ENCODE results near the gene S1PR3.

The S1PR3 gene

DNA sequence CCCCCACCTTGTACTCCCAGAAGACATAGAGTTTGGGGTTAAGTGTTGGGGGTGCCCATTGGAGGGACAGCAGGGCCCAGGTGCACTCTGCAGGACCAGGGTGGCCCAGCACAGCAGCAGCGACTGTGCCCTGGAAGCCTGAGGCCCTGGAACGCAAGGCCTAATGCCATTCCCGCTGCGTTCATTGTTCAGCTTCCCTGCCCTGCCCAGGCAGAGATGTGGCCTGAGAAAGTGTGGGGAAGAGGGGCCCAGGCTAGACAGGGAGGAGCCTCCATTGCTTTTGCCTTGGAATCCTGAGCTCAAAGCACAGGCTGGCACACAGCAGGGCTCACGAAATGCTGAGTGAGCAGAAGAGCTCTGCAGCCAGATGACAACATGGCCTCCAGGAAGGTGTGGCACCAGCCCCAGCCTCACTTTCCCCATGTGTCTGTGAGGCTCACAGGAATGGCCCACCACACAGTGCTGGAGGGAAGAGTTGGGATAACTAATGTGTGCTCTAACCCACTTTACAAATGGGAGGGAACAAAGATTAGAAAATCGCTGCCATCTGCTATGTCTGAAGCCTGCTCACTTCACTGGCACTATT lies 19.4 kb downstream of the S1PR3 start:
- no peak for DNase-seq

- DNase-seq: no peak
Measured at GRCh38 chr9:89011683-89012082, 20.4 kb downstream of the S1PR3 start.

DNA sequence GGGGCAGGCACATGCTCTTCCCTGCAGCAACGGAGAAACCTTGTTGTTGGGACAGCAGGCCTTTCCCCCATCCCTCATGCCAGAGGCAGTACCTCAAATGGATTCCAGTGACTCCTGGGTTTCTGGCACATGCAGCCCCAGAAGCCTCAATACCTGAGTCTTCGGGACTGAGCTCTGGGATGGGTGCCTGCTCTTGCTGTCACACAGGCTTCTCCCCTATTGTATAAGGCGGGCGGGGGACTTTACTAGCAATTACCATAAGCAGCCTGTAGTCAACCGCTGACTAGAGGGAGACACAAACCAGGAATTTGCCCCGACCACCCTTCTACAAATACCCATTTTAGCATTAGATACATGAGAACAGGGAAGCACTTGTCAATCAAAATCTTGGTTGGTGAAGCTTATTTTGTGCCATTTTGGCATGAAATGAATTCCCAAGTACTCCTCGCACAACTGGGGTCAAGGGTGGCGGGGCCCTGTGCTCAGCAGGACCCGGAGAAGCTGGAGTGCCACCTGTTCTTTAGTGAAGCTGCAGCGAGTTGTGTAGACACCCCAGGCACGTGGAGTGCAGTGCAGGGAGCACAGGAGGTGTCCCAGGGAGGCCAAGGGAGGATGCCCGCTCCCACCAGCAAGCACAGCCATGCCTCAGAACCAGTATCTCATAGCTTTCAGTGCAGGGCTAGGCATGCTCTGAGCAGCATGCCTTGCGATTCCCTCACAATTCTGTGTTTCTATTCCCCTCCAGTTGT lies 21.2 kb downstream of the S1PR3 start:
- no peak for DNase-seq

DNA sequence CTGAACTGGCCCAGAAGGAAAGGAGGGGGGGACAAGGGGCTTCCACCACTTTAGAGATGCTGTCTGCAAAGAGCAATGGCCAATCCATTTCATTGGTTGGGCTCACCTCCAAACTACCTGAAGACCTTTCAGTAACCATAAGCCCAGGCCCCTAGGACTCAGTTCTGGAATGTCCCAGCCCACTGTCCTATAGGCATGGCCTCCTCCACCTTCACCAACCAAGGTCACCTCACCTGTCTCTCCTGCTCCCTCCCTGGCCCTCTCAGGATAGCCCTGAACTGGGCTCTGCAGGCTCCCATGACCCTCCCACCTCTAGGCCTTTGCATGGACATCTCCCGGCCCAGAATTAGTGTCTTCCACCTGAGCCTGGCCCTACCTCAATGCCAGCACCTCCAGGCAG lies 22.4 kb downstream of the S1PR3 start:
- DNase-seq: no peak

DNA sequence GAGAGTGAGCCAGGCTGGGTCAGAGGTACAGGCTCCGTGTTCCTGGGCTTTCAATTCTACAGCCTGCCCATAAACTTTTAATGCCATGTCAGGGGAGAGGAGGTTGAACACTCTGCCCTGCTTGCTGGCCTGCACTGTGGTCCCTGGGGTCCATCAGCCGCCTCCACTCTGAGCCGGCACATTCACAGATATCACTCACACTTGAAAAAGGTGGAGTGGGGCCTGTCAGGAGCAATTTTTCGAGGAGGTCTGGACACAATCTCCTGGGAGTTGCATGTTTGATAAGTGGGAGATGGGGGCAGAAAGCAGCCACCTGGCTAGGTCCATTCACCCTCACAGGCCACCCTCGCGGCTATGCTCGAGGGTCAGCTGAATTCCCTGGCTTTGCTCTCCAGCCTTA lies 22.9 kb downstream of the S1PR3 start:
- no peak for DNase-seq

DNA sequence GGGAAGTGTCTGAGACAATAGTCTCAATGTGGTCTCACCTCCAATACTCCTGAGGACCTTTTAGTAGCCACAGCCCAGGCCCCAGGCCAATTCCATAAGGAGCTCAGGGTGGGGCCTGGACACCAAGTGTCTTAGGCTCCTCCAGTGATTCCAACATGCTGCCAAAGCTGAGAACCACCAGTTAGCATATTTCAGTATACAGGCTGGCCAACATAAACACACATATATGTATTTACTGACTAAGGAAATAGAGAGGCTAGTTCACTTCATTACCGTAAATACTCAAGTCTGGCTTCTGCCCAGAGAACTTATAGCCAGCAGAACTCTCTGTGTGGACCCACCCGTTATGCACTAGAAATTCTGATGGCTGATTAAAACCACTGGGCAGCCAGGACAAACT lies 24.1 kb downstream of the S1PR3 start:
- no peak for DNase-seq

GRCh38 chr9:89020754-89021153 lies 29.5 kb downstream of the S1PR3 start:
- DNase-seq: no peak

GRCh38 chr9:89021154-89021803 lies 30.0 kb downstream of the S1PR3 start:
- no peak for DNase-seq

GRCh38 chr9:89022001-89022759 lies 30.9 kb downstream of the S1PR3 start:
- DNase-seq: no peak

DNA sequence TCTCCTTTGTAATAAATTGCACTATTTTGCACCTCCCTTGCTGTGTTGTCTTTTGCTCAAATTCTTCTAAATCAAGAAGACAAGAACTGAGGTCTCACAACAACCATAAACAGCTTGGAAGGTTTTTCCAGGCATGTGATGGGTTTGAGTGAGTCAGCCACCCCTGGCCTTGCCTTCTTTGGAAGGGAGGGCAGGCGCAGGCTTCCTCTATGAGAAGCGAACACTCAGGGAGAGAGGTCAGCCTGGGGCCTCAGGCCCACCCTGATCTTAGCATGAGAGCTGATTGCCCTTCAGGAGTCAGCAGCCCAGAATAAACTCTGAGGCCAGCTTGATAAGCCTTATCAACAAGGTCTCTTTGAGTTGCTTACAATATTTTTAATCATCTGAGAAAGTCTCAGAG lies 31.6 kb downstream of the S1PR3 start:
- no peak for DNase-seq

DNA sequence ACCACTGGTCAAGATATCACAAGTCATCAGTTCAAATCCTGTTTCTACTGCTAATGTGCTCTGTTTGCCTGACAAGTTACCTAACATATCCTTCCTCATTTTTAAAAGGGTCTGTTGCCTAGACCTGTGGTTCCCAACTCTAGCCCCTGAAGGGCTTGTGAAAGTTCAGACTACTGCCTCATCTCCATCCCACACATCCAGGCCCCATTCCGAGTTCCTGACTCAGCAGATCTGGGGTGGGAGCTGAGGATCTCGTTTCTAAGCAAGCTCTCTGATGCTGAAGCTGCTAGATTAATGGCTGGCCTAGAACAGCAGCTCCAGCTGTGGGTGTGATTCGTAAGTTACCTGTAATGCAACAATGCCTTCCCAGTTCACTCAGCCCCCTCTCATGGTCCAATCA lies 32.5 kb downstream of the S1PR3 start:
- DNase-seq: no peak

DNA sequence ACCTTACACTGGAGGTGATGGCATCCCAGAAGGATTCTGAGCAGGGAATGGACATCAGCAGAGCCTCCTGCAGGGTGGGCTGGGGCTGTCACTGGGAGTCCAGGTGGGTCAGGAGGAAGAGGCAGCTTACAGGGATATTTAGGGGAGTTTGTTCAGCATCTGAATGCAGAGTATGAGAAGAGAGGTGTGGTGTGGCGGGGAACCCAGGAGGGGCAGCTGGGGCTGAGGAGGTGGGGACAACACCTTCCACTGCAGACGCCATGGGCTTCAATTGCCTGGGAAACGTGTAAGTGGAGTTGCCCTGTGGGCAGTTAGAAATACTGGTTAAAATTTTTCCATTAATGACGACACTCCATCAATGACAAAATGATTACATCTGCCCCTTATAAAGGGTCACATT lies 33.5 kb downstream of the S1PR3 start:
- DNase-seq: no peak

- no peak for DNase-seq
Measured at GRCh38 chr9:89025553-89025952, 34.3 kb downstream of the S1PR3 start.

DNA sequence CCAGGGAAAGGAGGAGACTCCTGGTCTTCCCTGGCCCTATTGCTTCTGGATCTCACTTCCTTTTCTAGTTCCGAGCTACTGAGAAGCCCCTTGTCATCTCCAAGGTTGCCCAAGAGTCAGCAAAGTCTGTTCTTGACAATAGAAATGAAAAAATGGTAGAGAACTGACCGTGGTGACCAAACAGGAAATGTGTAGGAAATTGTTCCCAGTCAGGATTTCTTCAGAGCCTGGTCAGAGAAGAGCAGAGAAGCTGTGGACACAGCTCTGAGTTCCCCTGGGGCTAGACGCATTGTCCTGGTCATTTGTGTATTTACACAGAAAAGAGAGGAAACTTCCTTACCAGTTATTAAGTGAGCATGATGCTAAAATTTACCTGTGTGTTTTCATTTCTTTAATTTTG lies 35.6 kb downstream of the S1PR3 start:
- no peak for DNase-seq

GRCh38 chr9:89029788-89030187 lies 38.5 kb downstream of the S1PR3 start:
- no peak for DNase-seq

GRCh38 chr9:89032173-89032572 lies 40.9 kb downstream of the S1PR3 start:
- no peak for DNase-seq

DNA sequence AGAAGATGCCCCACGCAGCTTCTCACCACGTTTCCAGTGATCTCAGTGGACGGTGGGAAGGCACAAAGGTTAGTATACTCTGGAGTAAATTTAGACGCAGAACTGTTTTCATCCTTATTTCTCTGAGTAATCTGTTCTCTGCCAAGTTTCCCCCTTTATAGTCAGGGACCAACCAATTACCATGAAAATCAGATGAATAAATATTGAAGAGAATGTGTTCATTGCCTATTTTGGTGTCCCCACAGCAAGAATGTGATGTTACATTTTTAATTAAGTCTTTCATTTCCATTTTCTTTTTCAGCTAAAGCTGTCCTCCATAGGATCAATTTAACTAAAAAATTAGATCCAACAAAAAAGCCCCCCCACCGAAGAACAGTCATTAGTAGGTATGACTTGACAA lies 41.4 kb downstream of the S1PR3 start:
- no peak for DNase-seq

- DNase-seq: no peak
Measured at GRCh38 chr9:89036383-89036782, 45.1 kb downstream of the S1PR3 start.

DNA sequence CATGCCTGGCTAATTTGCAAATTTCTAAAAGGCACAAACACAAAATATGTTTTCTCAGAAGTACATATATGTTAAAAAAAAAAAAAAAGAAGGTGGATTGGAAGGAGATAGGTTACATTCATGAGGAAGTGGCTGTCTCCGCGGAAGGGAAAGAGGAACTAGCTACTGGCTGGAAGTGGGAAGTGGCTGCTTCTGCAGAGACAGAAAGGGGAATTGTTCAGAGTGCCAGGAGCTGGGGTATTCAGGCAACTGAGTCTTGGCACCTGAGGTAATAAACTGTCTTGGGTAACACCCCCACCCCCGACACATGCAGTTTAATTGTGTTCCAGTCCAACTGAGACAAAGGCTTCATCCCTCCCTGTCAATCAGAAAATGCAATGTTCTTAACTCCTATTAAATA lies 45.6 kb downstream of the S1PR3 start:
- no peak for DNase-seq

- DNase-seq: no peak
Measured at GRCh38 chr9:89037346-89037745, 46.1 kb downstream of the S1PR3 start.

- no peak for DNase-seq
Measured at GRCh38 chr9:89037891-89038290, 46.6 kb downstream of the S1PR3 start.

GRCh38 chr9:89038382-89039103 lies 47.3 kb downstream of the S1PR3 start:
- no peak for DNase-seq

DNA sequence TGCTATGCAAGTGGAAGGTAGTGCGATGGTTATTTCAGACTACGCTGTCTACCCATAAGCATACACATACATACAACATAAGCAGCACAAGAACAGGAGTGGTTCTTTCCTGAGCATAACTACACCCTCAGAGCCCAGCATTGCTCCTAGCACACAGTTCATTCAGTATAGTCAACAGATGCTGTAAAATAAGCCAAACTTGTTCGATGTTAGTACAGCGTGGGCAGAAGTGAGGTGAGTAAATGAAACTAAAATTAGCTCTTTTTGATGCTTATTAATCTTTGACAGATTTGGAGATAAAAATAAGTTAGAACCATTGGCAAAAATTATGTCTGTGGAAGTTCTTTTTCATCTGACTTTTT lies 47.8 kb downstream of the S1PR3 start:
- no peak for DNase-seq

Data from CD4-positive, alpha-beta T cell treated with Interleukin-17A for 4 hours (primary cell).